Endothelial cell of umbilical vein (primary cell): ENCODE measurements around the gene SUMF1.

Experiments
- EZH2 ChIP-seq: IDR thresholded peaks from 2 replicates; pipeline ENCODE4 v1.6.1; 2012; ENCODE audit warnings: borderline replicate concordance, low read depth, mild to moderate bottlenecking, moderate library complexity, low read length, inconsistent platforms; ENCODE audit not compliant: severe bottlenecking
- FOS ChIP-seq: IDR thresholded peaks from 2 replicates; pipeline ENCODE4 v1.6.1; 2011; ENCODE audit warnings: mild to moderate bottlenecking, low read length, moderate library complexity, borderline replicate concordance; ENCODE audit not compliant: insufficient read depth
- MAX ChIP-seq: IDR thresholded peaks from 2 replicates; pipeline ENCODE4 v1.6.1; 2011; ENCODE audit not compliant: insufficient read depth, insufficient read length
- POLR2A ChIP-seq: IDR thresholded peaks from 2 replicates; pipeline ENCODE4 v1.6.1; 2012; ENCODE audit warnings: low read depth, mild to moderate bottlenecking, control low read depth, low read length
- TF ChIP-seq, protein P1 (sequence below), 2 donors: IDR thresholded peaks; 1 replicate in 1 of 2; 2 replicates in 1 of 2; pipeline ENCODE4 v1.5.1; 2011; ENCODE audit warnings: low read length in 2 of 2, mild to moderate bottlenecking in 2 of 2, moderate library complexity in 2 of 2, control low read depth in 1 of 2, inconsistent platforms in 1 of 2, low read depth in 1 of 2; ENCODE audit not compliant: insufficient read depth in 1 of 2; ENCODE audit errors: extremely low read depth in 1 of 2

GRCh38 chr3:4321732-4322131 is 145.3 kb downstream of the SUMF1 start:
- TF ChIP-seq POLR2A: no peak
- TF ChIP-seq MAX: no peak
- TF ChIP-seq FOS: no peak
- TF ChIP-seq EZH2: no peak
- TF ChIP-seq, protein P1, sequence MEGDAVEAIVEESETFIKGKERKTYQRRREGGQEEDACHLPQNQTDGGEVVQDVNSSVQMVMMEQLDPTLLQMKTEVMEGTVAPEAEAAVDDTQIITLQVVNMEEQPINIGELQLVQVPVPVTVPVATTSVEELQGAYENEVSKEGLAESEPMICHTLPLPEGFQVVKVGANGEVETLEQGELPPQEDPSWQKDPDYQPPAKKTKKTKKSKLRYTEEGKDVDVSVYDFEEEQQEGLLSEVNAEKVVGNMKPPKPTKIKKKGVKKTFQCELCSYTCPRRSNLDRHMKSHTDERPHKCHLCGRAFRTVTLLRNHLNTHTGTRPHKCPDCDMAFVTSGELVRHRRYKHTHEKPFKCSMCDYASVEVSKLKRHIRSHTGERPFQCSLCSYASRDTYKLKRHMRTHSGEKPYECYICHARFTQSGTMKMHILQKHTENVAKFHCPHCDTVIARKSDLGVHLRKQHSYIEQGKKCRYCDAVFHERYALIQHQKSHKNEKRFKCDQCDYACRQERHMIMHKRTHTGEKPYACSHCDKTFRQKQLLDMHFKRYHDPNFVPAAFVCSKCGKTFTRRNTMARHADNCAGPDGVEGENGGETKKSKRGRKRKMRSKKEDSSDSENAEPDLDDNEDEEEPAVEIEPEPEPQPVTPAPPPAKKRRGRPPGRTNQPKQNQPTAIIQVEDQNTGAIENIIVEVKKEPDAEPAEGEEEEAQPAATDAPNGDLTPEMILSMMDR (IDR thresholded peaks at IDR 0.05; ENCODE audit: extremely low read depth in 1 of 2, insufficient read depth in 1 of 2, low read depth in 1 of 2, low read length in 2 of 2): no peak
